Ovary (tissue), 3 donors: ENCODE results near the gene EVA1B.
A peak's percentile ranks its signal among the peaks of the same experiment; 100 is the strongest.

Experiments used
- CTCF ChIP-seq, 3 donors: fragments of 450-650 bp in 2 of 3; fragments of 200-600 bp in 1 of 3; IDR thresholded peaks; one replicate each; pipeline versions ENCODE4 v1.5.1 to v1.8.0; 2016 to 2022; ENCODE audit warnings: antibody characterized with exemption in 3 of 3, mild to moderate bottlenecking in 1 of 3
- POLR2A ChIP-seq: fragments of 450-650 bp; IDR thresholded peaks from one replicate; pipeline ENCODE4 v1.6.1; 2017; ENCODE audit warnings: antibody characterized with exemption, mild to moderate bottlenecking, moderate library complexity
- donor health status: DM: no; HTN: no; CAD: no.

GRCh38 chr1:36306902-36307456 is 16.5 kb downstream of the EVA1B start:
- TF ChIP-seq CTCF (IDR thresholded peaks at IDR 0.05) (no peak), POLR2A (peak; percentile 47)
